ENCODE results near the gene CFAP69.
"Not testable (repeated sequence)": the region's sequence is repeated elsewhere in the genome, so short reads cannot be mapped to it uniquely, and the experiment has no call there.

CFAP69 gene

DNA sequence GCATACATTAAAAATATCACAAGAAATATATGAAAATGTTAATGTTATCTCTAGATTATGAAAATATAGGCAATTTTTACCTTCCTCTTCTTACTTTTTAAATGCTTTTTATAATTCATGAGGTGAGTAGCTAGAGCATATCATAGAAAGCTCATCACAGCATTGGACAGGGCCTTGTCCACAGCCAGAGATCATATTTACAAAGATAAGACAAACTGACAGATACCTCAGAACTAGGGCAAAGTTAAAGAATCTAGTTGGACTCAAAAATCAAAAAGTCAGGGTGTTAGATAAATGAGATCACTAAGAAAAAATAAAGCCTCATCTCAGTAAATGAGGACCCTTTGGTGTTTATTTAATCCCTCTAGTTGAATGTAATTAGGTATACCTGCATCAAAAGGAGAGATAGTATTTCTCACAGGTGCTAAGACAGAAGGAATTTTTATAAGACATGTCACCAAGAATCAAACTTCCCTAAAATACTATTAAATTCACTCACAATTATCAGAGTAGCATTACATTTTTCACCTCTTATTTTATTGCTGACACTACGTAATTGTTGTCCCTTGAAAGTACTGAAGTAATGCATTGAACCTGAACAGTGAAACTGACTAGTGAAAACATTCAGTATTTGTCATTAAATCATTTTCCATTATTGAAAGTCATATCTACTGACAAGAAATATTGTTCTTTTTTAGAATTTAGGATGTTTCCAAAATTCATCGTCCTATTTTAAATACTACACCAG is 25.6 kb downstream of the CFAP69 start:
- DNase-seq (ENCODE audit: low read depth in 2 of 2) = no peak

- no peak for DNase-seq (ENCODE audit: low read depth in 2 of 2)
Measured at GRCh38 chr7:90271753-90272152, 26.8 kb downstream of the CFAP69 start.

GRCh38 chr7:90272242-90272641 is 27.3 kb downstream of the CFAP69 start:
- no peak for DNase-seq (ENCODE audit: low read depth in 2 of 2)

DNA sequence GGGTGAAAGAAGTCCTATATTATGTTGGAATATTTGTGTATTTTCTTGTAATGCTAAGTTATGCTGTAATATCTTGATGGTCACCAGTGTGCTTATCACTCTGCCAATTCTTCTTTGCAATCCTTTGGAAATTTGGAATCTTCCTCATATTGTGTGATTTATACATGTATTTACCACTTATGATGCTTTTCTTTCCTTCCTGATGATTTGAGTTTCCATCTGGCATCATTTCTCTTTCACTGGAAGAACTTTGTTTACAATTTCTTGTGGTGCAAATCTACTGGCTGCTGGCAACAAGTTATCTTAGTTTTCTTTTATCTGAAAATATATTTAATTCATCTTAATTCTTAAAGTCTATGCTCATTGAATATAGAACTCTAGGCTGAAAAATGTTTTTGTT is 29.2 kb downstream of the CFAP69 start:
- DNase-seq (ENCODE audit: low read depth in 2 of 2) = no peak

GRCh38 chr7:90276033-90276728 is 31.2 kb downstream of the CFAP69 start:
- no peak for DNase-seq (ENCODE audit: low read depth in 2 of 2)

GRCh38 chr7:90288154-90288553 is 43.2 kb downstream of the CFAP69 start:
- no peak for DNase-seq (ENCODE audit: low read depth in 2 of 2)

- DNase-seq (ENCODE audit: low read depth in 2 of 2) = no peak
Measured at GRCh38 chr7:90290244-90291113, 45.5 kb downstream of the CFAP69 start.

DNA sequence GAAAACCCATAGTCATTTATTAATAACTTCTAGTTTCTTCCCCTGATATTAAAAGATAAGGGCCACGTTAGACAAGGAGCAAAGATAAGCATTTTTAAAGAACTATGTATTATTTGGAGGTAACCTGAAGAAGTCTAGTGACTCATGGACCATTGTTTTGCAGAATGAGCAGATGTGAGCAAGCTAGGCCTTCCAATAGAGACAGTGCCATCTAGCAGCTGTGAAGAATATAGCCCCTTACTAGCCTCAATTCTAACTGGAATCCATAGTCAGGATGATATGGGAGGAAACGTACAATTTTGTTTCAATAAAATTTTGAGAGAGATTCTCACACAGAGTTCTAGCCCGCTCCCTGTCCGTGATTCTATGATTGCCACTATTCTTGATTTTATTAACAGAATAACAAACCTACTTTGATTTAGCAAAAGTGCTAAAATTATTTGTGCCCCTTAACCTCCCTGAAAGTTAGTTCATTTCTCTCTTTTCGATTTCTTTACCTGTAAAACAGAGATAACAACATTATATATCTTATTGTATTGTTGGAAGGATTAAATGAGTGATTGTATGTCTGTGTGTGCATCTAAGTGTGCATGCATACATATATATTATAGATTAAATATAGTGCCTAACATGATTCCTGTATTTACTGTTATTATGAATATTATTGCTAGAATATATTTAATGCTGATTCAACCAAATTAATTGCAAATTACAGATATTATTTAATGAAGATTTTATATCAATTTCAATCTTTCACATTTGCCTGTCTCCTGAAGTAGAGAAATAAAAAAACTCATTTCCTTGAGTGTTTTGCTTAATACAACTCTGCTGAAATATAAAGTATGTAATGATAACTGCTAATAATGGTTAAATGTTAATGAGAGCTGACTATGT is 53.4 kb downstream of the CFAP69 start:
- DNase-seq (ENCODE audit: low read depth in 2 of 2) = no peak

DNA sequence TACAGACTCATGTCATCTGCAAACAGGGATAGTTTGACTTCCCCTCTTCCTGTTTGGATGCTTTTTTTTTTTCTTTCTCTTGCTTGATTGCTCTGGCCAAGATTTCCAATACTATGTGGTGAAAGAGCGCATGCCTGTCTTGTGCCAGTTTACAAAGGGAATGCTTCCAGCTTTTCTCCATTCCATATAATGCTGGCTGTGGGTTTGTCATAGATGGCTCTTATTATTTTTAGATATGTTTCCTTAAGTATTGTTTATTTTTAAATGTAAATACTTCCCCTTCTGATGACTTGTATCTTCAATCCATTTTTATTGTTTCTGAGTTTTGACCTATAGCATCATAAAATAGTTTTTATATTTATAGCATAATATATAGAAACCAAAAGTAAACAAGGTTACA is 58.3 kb downstream of the CFAP69 start:
- DNase-seq (ENCODE audit: low read depth in 2 of 2) = no peak

GRCh38 chr7:90309872-90310271 is 64.9 kb downstream of the CFAP69 start:
- no peak for DNase-seq (ENCODE audit: low read depth in 2 of 2)

DNA sequence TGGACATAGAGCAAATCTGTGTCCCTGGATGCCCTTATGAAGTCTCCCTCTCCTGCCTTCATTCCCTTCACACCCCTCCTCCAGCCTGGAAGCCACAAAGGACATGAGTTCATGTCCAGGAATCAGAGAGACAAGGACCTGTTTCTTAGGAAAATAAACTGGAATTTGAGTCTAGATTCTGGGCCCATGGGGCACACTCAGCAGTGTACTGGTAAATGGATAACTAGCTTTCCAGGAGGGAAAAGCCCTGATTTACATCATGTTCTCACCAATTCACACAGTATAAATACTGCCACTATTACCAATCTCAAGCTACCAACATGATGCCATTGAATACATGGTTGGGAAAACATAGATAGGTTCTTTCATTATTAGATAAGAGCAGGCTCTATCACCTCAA is 66.2 kb downstream of the CFAP69 start:
- DNase-seq (ENCODE audit: low read depth in 2 of 2) = no peak

- DNase-seq (ENCODE audit: low read depth in 2 of 2) = no peak
Measured at GRCh38 chr7:90312745-90313144, 67.8 kb downstream of the CFAP69 start.

GRCh38 chr7:90313907-90314306 is 68.9 kb downstream of the CFAP69 start:
- DNase-seq (ENCODE audit: low read depth in 2 of 2) = no peak

- no peak for DNase-seq (ENCODE audit: low read depth in 2 of 2)
Measured at GRCh38 chr7:90320014-90320413, 75.0 kb downstream of the CFAP69 start.

DNA sequence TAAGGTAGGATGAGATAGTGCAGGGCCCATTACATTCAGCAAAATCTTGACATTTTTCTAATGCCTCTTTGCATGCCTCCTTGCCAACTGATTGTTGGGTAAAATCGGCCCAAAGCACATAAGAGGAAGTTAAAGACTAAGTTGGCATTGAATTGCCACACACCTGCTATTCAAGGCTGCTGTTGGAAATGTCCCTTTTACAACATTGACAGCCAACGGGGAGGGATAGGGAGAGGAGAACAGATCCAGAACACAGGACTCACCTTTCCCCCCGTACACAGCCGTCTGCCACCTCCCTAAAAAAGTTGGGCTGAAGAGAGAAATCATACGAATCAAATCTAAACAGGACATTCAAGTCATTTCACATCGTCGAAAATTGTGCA is 75.4 kb downstream of the CFAP69 start:
- DNase-seq (ENCODE audit: low read depth in 2 of 2) = no peak

GRCh38 chr7:90320801-90321494 is 76.0 kb downstream of the CFAP69 start, which contains the start of gene FAM237B:
Gene FAM237B (minus strand): TSS chr7:90321304. CDS start chr7:90319748, 1,556 bp downstream.
- no peak for DNase-seq (ENCODE audit: low read depth in 2 of 2)

GRCh38 chr7:90322837-90323236 is 77.9 kb downstream of the CFAP69 start:
- DNase-seq (ENCODE audit: low read depth in 2 of 2) = no peak

- no peak for DNase-seq (ENCODE audit: low read depth in 2 of 2)
Measured at GRCh38 chr7:90326500-90326899, 81.5 kb downstream of the CFAP69 start.

DNA sequence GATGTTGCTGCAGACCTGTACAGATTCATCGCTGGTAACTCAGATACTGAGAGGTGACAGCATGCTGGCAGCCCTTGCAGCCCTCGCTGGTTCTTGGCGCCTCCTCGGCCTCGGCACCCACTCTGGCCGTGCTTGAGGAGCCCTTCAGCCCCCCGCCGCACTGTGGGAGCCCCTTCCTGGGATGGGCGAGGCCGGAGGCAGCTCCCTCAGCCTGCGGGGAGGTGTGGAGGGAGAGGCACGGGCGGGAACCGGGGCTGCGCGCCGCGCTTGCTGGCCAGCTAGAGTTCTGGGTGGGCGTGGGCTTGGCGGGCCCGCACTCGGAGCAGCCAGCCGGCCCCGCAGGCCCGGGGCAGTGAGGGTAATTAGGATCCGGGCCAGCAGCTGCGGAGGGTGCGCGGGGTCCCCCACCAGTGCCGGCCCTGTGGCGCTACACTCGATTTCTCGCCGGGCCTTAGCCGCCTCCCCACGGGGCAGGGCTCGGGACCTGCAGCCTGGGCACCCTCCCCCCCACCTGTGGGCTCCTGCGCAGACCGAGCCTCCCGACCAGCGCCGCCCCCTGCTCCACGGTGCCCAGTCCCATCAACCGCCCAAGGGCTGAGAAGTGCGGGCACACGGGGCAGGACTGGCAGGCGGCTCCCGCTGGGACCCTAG is 89.3 kb downstream of the CFAP69 start:
- DNase-seq (ENCODE audit: low read depth in 2 of 2) = no peak

DNA sequence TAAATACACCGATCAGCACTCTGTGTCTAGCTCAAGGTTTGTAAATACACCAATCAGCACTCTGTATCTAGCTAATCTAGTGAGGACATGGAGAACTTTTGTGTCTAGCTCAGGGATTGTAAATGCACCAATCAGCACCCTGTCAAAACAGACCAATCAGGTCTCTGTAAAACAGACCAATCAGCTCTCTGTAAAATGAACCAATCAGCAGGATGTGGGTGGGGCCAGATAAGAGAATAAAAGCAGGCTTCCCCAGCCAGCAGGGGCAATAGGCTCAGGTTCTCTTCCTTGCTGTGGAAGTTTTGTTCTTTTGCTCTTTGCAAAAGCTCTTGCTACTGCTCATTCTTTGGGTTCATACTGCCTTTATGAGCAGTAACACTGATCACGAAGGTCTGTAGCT is 90.0 kb downstream of the CFAP69 start:
- not testable (repeated sequence) for DNase-seq (ENCODE audit: low read depth in 2 of 2)

All from stimulated activated CD4-positive, alpha-beta T cell treated with anti-CD3 and anti-CD28 coated beads, Interleukin-4, amount 100 ng/mL, for 48 hours (primary cell).